ENCODE measurements around the gene ATP2B2.
A peak's percentile ranks its signal among the peaks of the same experiment; 100 is the strongest.

Gene ATP2B2

GRCh38 chr3:10393514-10393913 lies 111.9 kb downstream of the ATP2B2 start:
- no peak overlapping the region for H4K5ac ChIP-seq (ENCODE audit: low read length)
- no peaks in the 10 kb centered on the region for H3K27me3 ChIP-seq (ENCODE audit: insufficient read depth, low read length, poor library complexity)
- H3K79me1 ChIP-seq (ENCODE audit: low read length) = no peaks in the 10 kb centered on the region
- H3K4me3 ChIP-seq (ENCODE audit: low read length) = no peak overlapping the region
- H2BK15ac ChIP-seq (replicated peaks; ENCODE audit: low read depth) = no peak overlapping the region
- H3K4me1 ChIP-seq (ENCODE audit: control insufficient read depth, low read depth, low read length) = peaks cover 4% of the 10 kb centered on the region
- no peak overlapping the region for H2BK120ac ChIP-seq (ENCODE audit: low read depth, low read length)
- WGBS (ENCODE audit: extremely low coverage, insufficient coverage, low lambda C conversion rate) = no CpG with 5 or more reads among the region's 2 CpGs
- no peak overlapping the region for H3K4me2 ChIP-seq (ENCODE audit: low read length)
- no peak overlapping the region for H3K18ac ChIP-seq (ENCODE audit: low read length)
- H2BK5ac ChIP-seq (ENCODE audit: low read length) = no peak overlapping the region
- H2AK5ac ChIP-seq (ENCODE audit: low read length) = no peak overlapping the region
- H3K9ac ChIP-seq (ENCODE audit: low read length) = no peak overlapping the region
- no peak overlapping the region for H3K56ac ChIP-seq (ENCODE audit: low read length)
- DNase-seq = no peak
- no peaks in the 10 kb centered on the region for H3K79me2 ChIP-seq (ENCODE audit: control insufficient read depth, insufficient read depth, low read length)
- no peaks in the 10 kb centered on the region for H3K36me3 ChIP-seq (ENCODE audit: control insufficient read depth, insufficient read depth, low read length)
- no peak overlapping the region for H3K23ac ChIP-seq (ENCODE audit: low read length)
- H3K27ac ChIP-seq (ENCODE audit: low read depth, low read length) = no peak overlapping the region
- H4K8ac ChIP-seq (ENCODE audit: low read depth, low read length) = no peak overlapping the region
- H3K4ac ChIP-seq (ENCODE audit: low read depth, low read length) = no peak overlapping the region

DNA sequence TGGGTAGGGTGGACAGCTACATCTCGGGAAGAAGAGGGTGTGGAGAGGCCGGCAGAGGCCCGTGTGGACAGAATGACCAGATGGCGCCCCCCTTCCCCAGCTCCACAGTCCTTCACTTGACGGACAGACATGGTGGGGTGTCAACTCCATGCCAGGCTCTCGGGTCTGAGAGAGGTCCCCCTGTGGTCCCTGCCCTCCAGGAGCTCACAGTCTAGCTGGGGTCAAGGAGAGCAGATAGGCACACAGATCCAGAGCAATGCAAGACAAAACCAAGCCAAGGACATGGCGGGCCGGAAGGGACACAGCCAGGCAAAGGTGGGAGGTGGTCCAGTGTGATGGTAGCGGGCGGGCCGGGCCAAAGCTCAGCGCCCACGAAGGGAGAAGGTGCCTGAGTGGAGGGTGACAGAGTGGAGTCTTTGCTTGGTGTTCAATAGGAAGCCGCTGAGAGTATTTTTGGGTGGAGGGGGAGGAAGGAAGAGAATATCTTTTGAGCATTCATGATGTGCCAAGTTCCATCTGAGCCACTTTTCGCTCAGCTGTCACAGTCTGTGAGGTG lies 112.4 kb downstream of the ATP2B2 start:
- H3K56ac ChIP-seq (ENCODE audit: low read length) = no peak overlapping the region
- WGBS (ENCODE audit: extremely low coverage, insufficient coverage, low lambda C conversion rate) = no CpG with 5 or more reads among the region's 15 CpGs
- H2AK5ac ChIP-seq (ENCODE audit: low read length) = no peak overlapping the region
- H2BK5ac ChIP-seq (ENCODE audit: low read length) = no peak overlapping the region
- H3K4ac ChIP-seq (ENCODE audit: low read depth, low read length) = no peak overlapping the region
- H3K18ac ChIP-seq (ENCODE audit: low read length) = no peak overlapping the region
- no peaks in the 10 kb centered on the region for H3K27me3 ChIP-seq (ENCODE audit: insufficient read depth, low read length, poor library complexity)
- H2BK120ac ChIP-seq (ENCODE audit: low read depth, low read length) = no peak overlapping the region
- no peak overlapping the region for H3K4me3 ChIP-seq (ENCODE audit: low read length)
- no peak for DNase-seq
- no peak overlapping the region for H3K27ac ChIP-seq (ENCODE audit: low read depth, low read length)
- no peaks in the 10 kb centered on the region for H3K36me3 ChIP-seq (ENCODE audit: control insufficient read depth, insufficient read depth, low read length)
- no peak overlapping the region for H4K5ac ChIP-seq (ENCODE audit: low read length)
- H3K9ac ChIP-seq (ENCODE audit: low read length) = no peak overlapping the region
- peaks cover 4% of the 10 kb centered on the region for H3K4me1 ChIP-seq (ENCODE audit: control insufficient read depth, low read depth, low read length)
- H3K4me2 ChIP-seq (ENCODE audit: low read length) = no peak overlapping the region
- no peaks in the 10 kb centered on the region for H3K79me1 ChIP-seq (ENCODE audit: low read length)
- no peak overlapping the region for H3K23ac ChIP-seq (ENCODE audit: low read length)
- H4K8ac ChIP-seq (ENCODE audit: low read depth, low read length) = no peak overlapping the region
- H2BK15ac ChIP-seq (replicated peaks; ENCODE audit: low read depth) = no peak overlapping the region
- no peaks in the 10 kb centered on the region for H3K79me2 ChIP-seq (ENCODE audit: control insufficient read depth, insufficient read depth, low read length)

- Histone ChIP-seq H3K36me3 (ENCODE audit: control insufficient read depth, insufficient read depth, low read length) (no peaks in the 10 kb centered on the region), H3K79me1 (ENCODE audit: low read length) (no peaks in the 10 kb centered on the region), H4K8ac (ENCODE audit: low read depth, low read length) (no peak overlapping the region), H3K18ac (ENCODE audit: low read length) (no peak overlapping the region), H3K4ac (ENCODE audit: low read depth, low read length) (no peak overlapping the region), H3K4me3 (ENCODE audit: low read length) (no peak overlapping the region), H4K5ac (ENCODE audit: low read length) (no peak overlapping the region), H3K56ac (ENCODE audit: low read length) (no peak overlapping the region), H3K4me2 (ENCODE audit: low read length) (no peak overlapping the region), H3K27me3 (ENCODE audit: insufficient read depth, low read length, poor library complexity) (no peaks in the 10 kb centered on the region), H2AK5ac (ENCODE audit: low read length) (no peak overlapping the region), H3K9ac (ENCODE audit: low read length) (no peak overlapping the region), H2BK15ac (replicated peaks; ENCODE audit: low read depth) (no peak overlapping the region), H3K4me1 (ENCODE audit: control insufficient read depth, low read depth, low read length) (peaks cover 4% of the 10 kb centered on the region), H3K23ac (ENCODE audit: low read length) (no peak overlapping the region), H3K27ac (ENCODE audit: low read depth, low read length) (no peak overlapping the region), H2BK120ac (ENCODE audit: low read depth, low read length) (no peak overlapping the region), H3K79me2 (ENCODE audit: control insufficient read depth, insufficient read depth, low read length) (no peaks in the 10 kb centered on the region), H2BK5ac (ENCODE audit: low read length) (no peak overlapping the region)
- WGBS (ENCODE audit: extremely low coverage, insufficient coverage, low lambda C conversion rate) = no CpG with 5 or more reads among the region's 4 CpGs
- DNase-seq = peak; percentile 48
Measured at GRCh38 chr3:10392244-10392643, 113.1 kb downstream of the ATP2B2 start.

GRCh38 chr3:10391391-10391790 lies 114.0 kb downstream of the ATP2B2 start:
- H3K36me3 ChIP-seq (ENCODE audit: control insufficient read depth, insufficient read depth, low read length) = no peaks in the 10 kb centered on the region
- no peaks in the 10 kb centered on the region for H3K79me1 ChIP-seq (ENCODE audit: low read length)
- H2AK5ac ChIP-seq (ENCODE audit: low read length) = no peak overlapping the region
- no peak overlapping the region for H3K4me3 ChIP-seq (ENCODE audit: low read length)
- H3K27me3 ChIP-seq (ENCODE audit: insufficient read depth, low read length, poor library complexity) = no peaks in the 10 kb centered on the region
- no peak overlapping the region for H2BK5ac ChIP-seq (ENCODE audit: low read length)
- H3K4ac ChIP-seq (ENCODE audit: low read depth, low read length) = no peak overlapping the region
- H3K18ac ChIP-seq (ENCODE audit: low read length) = no peak overlapping the region
- H3K79me2 ChIP-seq (ENCODE audit: control insufficient read depth, insufficient read depth, low read length) = no peaks in the 10 kb centered on the region
- no peak overlapping the region for H4K8ac ChIP-seq (ENCODE audit: low read depth, low read length)
- no peak overlapping the region for H3K56ac ChIP-seq (ENCODE audit: low read length)
- H4K5ac ChIP-seq (ENCODE audit: low read length) = no peak overlapping the region
- no CpG with 5 or more reads among the region's 9 CpGs for WGBS (ENCODE audit: extremely low coverage, insufficient coverage, low lambda C conversion rate)
- peaks cover 4% of the 10 kb centered on the region for H3K4me1 ChIP-seq (ENCODE audit: control insufficient read depth, low read depth, low read length)
- no peak overlapping the region for H2BK15ac ChIP-seq (replicated peaks; ENCODE audit: low read depth)
- no peak overlapping the region for H2BK120ac ChIP-seq (ENCODE audit: low read depth, low read length)
- H3K4me2 ChIP-seq (ENCODE audit: low read length) = no peak overlapping the region
- H3K23ac ChIP-seq (ENCODE audit: low read length) = no peak overlapping the region
- no peak overlapping the region for H3K27ac ChIP-seq (ENCODE audit: low read depth, low read length)
- no peak overlapping the region for H3K9ac ChIP-seq (ENCODE audit: low read length)
- peak; percentile 74 for DNase-seq

- Histone ChIP-seq H2BK120ac (ENCODE audit: low read depth, low read length) (no peak overlapping the region), H3K56ac (ENCODE audit: low read length) (peak overlapping the region; percentile 51), H3K4ac (ENCODE audit: low read depth, low read length) (no peak overlapping the region), H4K8ac (ENCODE audit: low read depth, low read length) (no peak overlapping the region), H3K23ac (ENCODE audit: low read length) (no peak overlapping the region), H2BK5ac (ENCODE audit: low read length) (no peak overlapping the region), H2AK5ac (ENCODE audit: low read length) (no peak overlapping the region), H3K79me1 (ENCODE audit: low read length) (no peaks in the 10 kb centered on the region), H3K27ac (ENCODE audit: low read depth, low read length) (no peak overlapping the region), H4K5ac (ENCODE audit: low read length) (no peak overlapping the region), H3K27me3 (ENCODE audit: insufficient read depth, low read length, poor library complexity) (no peaks in the 10 kb centered on the region), H3K4me3 (ENCODE audit: low read length) (no peak overlapping the region), H3K79me2 (ENCODE audit: control insufficient read depth, insufficient read depth, low read length) (no peaks in the 10 kb centered on the region), H3K4me2 (ENCODE audit: low read length) (no peak overlapping the region), H3K4me1 (ENCODE audit: control insufficient read depth, low read depth, low read length) (peaks cover 4% of the 10 kb centered on the region), H2BK15ac (replicated peaks; ENCODE audit: low read depth) (no peak overlapping the region), H3K36me3 (ENCODE audit: control insufficient read depth, insufficient read depth, low read length) (no peaks in the 10 kb centered on the region), H3K9ac (ENCODE audit: low read length) (no peak overlapping the region), H3K18ac (ENCODE audit: low read length) (no peak overlapping the region)
- DNase-seq = no peak
- no CpG with 5 or more reads among the region's 7 CpGs for WGBS (ENCODE audit: extremely low coverage, insufficient coverage, low lambda C conversion rate)
Measured at GRCh38 chr3:10390641-10391373, 114.6 kb downstream of the ATP2B2 start.

DNA sequence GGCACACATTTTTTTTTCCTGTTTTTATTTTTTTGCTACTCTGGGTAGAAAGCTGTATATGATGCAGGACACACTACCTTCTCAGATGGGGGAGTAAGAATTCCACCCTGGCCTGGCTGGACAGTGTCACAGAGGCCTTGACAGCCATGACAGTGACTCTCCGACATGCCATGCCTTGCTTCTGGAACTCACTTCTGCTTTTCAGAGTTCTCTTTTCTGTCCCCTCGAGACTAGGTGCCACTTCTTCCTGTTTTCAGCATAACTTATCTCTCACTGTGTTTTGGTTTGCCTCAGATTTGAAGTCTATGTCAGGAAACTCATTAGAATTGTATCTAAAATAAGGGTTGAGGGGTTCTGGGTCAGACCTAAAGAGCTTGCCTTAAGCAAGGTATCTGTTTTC lies 115.4 kb downstream of the ATP2B2 start:
- Histone ChIP-seq H2BK5ac (ENCODE audit: low read length) (no peak overlapping the region), H3K4me3 (ENCODE audit: low read length) (no peak overlapping the region), H3K79me1 (ENCODE audit: low read length) (no peaks in the 10 kb centered on the region), H3K56ac (ENCODE audit: low read length) (no peak overlapping the region), H2BK120ac (ENCODE audit: low read depth, low read length) (no peak overlapping the region), H3K4me2 (ENCODE audit: low read length) (no peak overlapping the region), H3K27ac (ENCODE audit: low read depth, low read length) (no peak overlapping the region), H3K4ac (ENCODE audit: low read depth, low read length) (no peak overlapping the region), H3K36me3 (ENCODE audit: control insufficient read depth, insufficient read depth, low read length) (no peaks in the 10 kb centered on the region), H3K18ac (ENCODE audit: low read length) (no peak overlapping the region), H3K27me3 (ENCODE audit: insufficient read depth, low read length, poor library complexity) (no peaks in the 10 kb centered on the region), H3K79me2 (ENCODE audit: control insufficient read depth, insufficient read depth, low read length) (no peaks in the 10 kb centered on the region), H4K5ac (ENCODE audit: low read length) (no peak overlapping the region), H2BK15ac (replicated peaks; ENCODE audit: low read depth) (no peak overlapping the region), H3K9ac (ENCODE audit: low read length) (no peak overlapping the region), H4K8ac (ENCODE audit: low read depth, low read length) (no peak overlapping the region), H2AK5ac (ENCODE audit: low read length) (no peak overlapping the region), H3K23ac (ENCODE audit: low read length) (no peak overlapping the region), H3K4me1 (ENCODE audit: control insufficient read depth, low read depth, low read length) (peaks cover 4% of the 10 kb centered on the region)
- WGBS (ENCODE audit: extremely low coverage, insufficient coverage, low lambda C conversion rate) = no CpG with 5 or more reads among the region's 2 CpGs
- no peak for DNase-seq

Measured in mesendoderm (in vitro differentiated cells).